ENCODE measurements around the gene WDR38. TPM values are rescaled to one million over a fixed set of nuclear protein-coding genes. Genes with fewer than 3 reads are reported as not detected.

WDR38 gene
- total and polyA plus RNA-seq, 2 of the 4 experiments (the other 2 are of a cell fraction) = not detected

- H2AK9ac ChIP-seq (replicated peaks; ENCODE audit: low read depth, low read length, poor library complexity) = no peak overlapping the region
- DNase-seq = no peak
- no peak overlapping the region for H3K9ac ChIP-seq (ENCODE audit: low read depth, low read length)
- no peak overlapping the region for H2AFZ ChIP-seq (replicated peaks; ENCODE audit: low read length, poor library complexity)
- dilution Hi-C loops (cut with HindIII; ENCODE audit: low sequenced_read_pairs, unreplicated experiment) (no loop called here), in situ Hi-C loops (cut with MboI; ENCODE audit: low sequenced_read_pairs) (no loop called here), intact Hi-C loops (cut with micrococcal nuclease) (no loop called here)
- H2BK5ac ChIP-seq (ENCODE audit: low read depth, low read length, poor library complexity, severe bottlenecking) = no peak overlapping the region
- no peak overlapping the region for H4K5ac ChIP-seq (ENCODE audit: low read depth, low read length)
- no peaks in the 10 kb centered on the region for H3K9me3 ChIP-seq (ENCODE audit: control insufficient read depth, insufficient read depth, low read length)
- peaks cover 58% of the 10 kb centered on the region for H3K36me3 ChIP-seq (ENCODE audit: control insufficient read depth, insufficient read depth, low read length)
- H3K27me3 ChIP-seq (ENCODE audit: control insufficient read depth, insufficient read depth, low read length) = no peaks in the 10 kb centered on the region
- WGBS, 2 experiments (ENCODE audit: extremely low coverage in 2 of 2, insufficient read length in 1 of 2) = 100% methylated on average over 1 of the region's 13 CpGs; no CpG with 5 or more reads in 1 of the 2 experiments
- no peaks in the 10 kb centered on the region for H3K79me1 ChIP-seq (ENCODE audit: low read depth in 1 of 2, low read length in 2 of 2)
- BruUV-seq (replicated peaks) = no TSS peak
- TF ChIP-seq RAD21 (IDR thresholded peaks at IDR 0.05; ENCODE audit: low read length) = no peak
- TF ChIP-seq MAFK (IDR thresholded peaks at IDR 0.05; ENCODE audit: low read depth, low read length) = no peak
- no peak for TF ChIP-seq ELK1 (IDR thresholded peaks at IDR 0.05; ENCODE audit: borderline replicate concordance, low read depth, low read length)
- TF ChIP-seq POLR2A (IDR thresholded peaks at IDR 0.05; ENCODE audit: low read depth, low read length) = no peak
- TF ChIP-seq CTCF (conservative IDR thresholded peaks at IDR 0.05; ENCODE audit: low read depth, low read length) = no peak
- TF ChIP-seq USF2 (IDR thresholded peaks at IDR 0.05; ENCODE audit: low read depth, low read length) = no peak
- TF ChIP-seq MXI1 (IDR thresholded peaks at IDR 0.05; ENCODE audit: borderline replicate concordance, low read depth, low read length) = no peak
- TF ChIP-seq NFE2L2 (IDR thresholded peaks at IDR 0.05; ENCODE audit: low read depth, low read length) = no peak
- no peak for TF ChIP-seq SMC3 (IDR thresholded peaks at IDR 0.05; ENCODE audit: low read depth, low read length)
- no peak for TF ChIP-seq FOS (IDR thresholded peaks at IDR 0.05; ENCODE audit: low read depth, low read length)
- no peak for TF ChIP-seq RCOR1 (IDR thresholded peaks at IDR 0.05; ENCODE audit: insufficient replicate concordance, low read length)
- no peak for TF ChIP-seq CEBPB (IDR thresholded peaks at IDR 0.05; ENCODE audit: low read depth, low read length)
- TF ChIP-seq CHD1 (IDR thresholded peaks at IDR 0.05; ENCODE audit: low read depth, low read length) = no peak
- TF ChIP-seq RFX5 (IDR thresholded peaks at IDR 0.05; ENCODE audit: low read depth, low read length) = no peak
- TF ChIP-seq BHLHE40 (IDR thresholded peaks at IDR 0.05; ENCODE audit: low read depth, low read length) = no peak
- TF ChIP-seq MAZ (IDR thresholded peaks at IDR 0.05; ENCODE audit: borderline replicate concordance, low read depth, low read length) = no peak
- ATAC-seq (ENCODE audit: low read depth) = no peak
- H2BK15ac ChIP-seq (ENCODE audit: low read depth, low read length) = no peak overlapping the region
- H2AK5ac ChIP-seq (ENCODE audit: low read depth, low read length) = no peak overlapping the region
- H3K4me1 ChIP-seq (ENCODE audit: control insufficient read depth, insufficient read depth, low read length) = no peaks in the 10 kb centered on the region
- no peak overlapping the region for H3K4me3 ChIP-seq (ENCODE audit: insufficient read depth, low read depth, low read length)
- no peak overlapping the region for H3K56ac ChIP-seq (ENCODE audit: extremely low read depth, insufficient read depth, low read length)
- H3K4ac ChIP-seq (ENCODE audit: low read depth, low read length) = no peak overlapping the region
- H4K20me1 ChIP-seq (ENCODE audit: insufficient read depth, low read length) = no peaks in the 10 kb centered on the region; the same call in 1 of the 2 replicates
- no peak overlapping the region for H2BK120ac ChIP-seq (ENCODE audit: low read depth, low read length)
- H3K14ac ChIP-seq (replicated peaks; ENCODE audit: low read depth, low read length) = no peak overlapping the region
- H4K91ac ChIP-seq (ENCODE audit: insufficient read depth, low read depth, low read length) = no peak overlapping the region
- ChIA-PET POLR2A (ENCODE audit: unreplicated experiment) (no interaction called here), CTCF (no interaction called here)
- 0 out of 2 replicates have a peak, but pooled peaks cover 4% of the 10 kb centered on the region for H3K9me1 ChIP-seq (ENCODE audit: insufficient read depth, low read length)
- H3K23ac ChIP-seq (ENCODE audit: low read depth, low read length) = no peak overlapping the region
- H4K8ac ChIP-seq (ENCODE audit: low read depth in 2 of 2, low read length in 2 of 2) = no peak overlapping the region
- no peak overlapping the region for H3K18ac ChIP-seq (ENCODE audit: low read depth, low read length)
- H3K4me2 ChIP-seq (ENCODE audit: low read depth, low read length) = no peak overlapping the region
- H2BK20ac ChIP-seq (ENCODE audit: low read depth, low read length) = no peak overlapping the region
- no peak overlapping the region for H3K27ac ChIP-seq (ENCODE audit: insufficient read depth, low read length)
These were observed 35.7 kb downstream of the WDR38 start for GRCh38 chr9:124889006-124889405.

Measured in IMR-90 (cell line).